ENCODE results near the gene BBX. TPM values are rescaled to one million over a fixed set of nuclear protein-coding genes. Genes with fewer than 3 reads are reported as not detected.

BBX gene
- polyA plus RNA-seq, 3 donors, result 15.7 to 25.1 (median 16.6) TPM

DNA sequence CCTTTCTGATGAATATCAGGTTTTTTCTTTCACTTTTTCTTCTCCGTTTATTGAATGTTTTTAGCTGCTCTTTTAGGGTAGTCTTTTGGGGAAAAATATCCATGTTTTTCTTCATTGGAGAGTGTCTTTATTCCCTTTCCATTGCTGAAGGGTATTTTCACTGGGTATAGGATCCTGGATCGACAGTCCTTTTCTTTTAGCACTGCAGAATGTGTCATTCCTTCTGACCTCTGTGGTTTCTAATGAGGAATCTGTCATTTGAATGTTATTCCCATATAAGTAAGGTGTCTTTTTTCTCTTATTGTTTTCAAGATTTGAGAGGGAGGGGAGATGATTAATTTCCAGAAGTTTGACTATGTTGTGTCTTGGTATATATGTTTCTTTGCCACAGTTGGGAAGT is 96.8 kb downstream of the BBX start:
- H3K4me1 Mint-ChIP-seq, result peaks cover 34% of the 10 kb centered on the region
- intact Hi-C loops (cut with micrococcal nuclease), result no loop called here
- H3K9ac ChIP-seq (ENCODE audit: insufficient read depth, low read length, poor library complexity, severe bottlenecking), result no peak overlapping the region
- H2AFZ ChIP-seq (ENCODE audit: insufficient read depth, low read depth, low read length, poor library complexity, severe bottlenecking), result no peak overlapping the region
- no peak overlapping the region for H3K4me3 ChIP-seq (replicated peaks in 1 of 3; ENCODE audit: low read depth in 2 of 3, low read length in 3 of 3)
- H3K79me2 ChIP-seq (ENCODE audit: insufficient read depth, low read length), result peaks cover 24% of the 10 kb centered on the region
- TF ChIP-seq, protein P1, sequence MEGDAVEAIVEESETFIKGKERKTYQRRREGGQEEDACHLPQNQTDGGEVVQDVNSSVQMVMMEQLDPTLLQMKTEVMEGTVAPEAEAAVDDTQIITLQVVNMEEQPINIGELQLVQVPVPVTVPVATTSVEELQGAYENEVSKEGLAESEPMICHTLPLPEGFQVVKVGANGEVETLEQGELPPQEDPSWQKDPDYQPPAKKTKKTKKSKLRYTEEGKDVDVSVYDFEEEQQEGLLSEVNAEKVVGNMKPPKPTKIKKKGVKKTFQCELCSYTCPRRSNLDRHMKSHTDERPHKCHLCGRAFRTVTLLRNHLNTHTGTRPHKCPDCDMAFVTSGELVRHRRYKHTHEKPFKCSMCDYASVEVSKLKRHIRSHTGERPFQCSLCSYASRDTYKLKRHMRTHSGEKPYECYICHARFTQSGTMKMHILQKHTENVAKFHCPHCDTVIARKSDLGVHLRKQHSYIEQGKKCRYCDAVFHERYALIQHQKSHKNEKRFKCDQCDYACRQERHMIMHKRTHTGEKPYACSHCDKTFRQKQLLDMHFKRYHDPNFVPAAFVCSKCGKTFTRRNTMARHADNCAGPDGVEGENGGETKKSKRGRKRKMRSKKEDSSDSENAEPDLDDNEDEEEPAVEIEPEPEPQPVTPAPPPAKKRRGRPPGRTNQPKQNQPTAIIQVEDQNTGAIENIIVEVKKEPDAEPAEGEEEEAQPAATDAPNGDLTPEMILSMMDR (IDR thresholded peaks at IDR 0.05), result no peak
- H3K9me3 ChIP-seq (replicated peaks in 1 of 2; ENCODE audit: control insufficient read depth in 1 of 2, insufficient read depth in 1 of 2, low read length in 2 of 2), result no peaks in the 10 kb centered on the region
- peaks cover 35% of the 10 kb centered on the region for H4K20me1 ChIP-seq (ENCODE audit: insufficient read depth, low read length)
- H3K27ac Mint-ChIP-seq, result no peak overlapping the region
- no CpG with 5 or more reads among the region's 2 CpGs for WGBS (ENCODE audit: insufficient coverage)
- H3K27me3 ChIP-seq (ENCODE audit: control insufficient read depth in 2 of 2, insufficient read depth in 2 of 2, low read length in 2 of 2), result no peaks in the 10 kb centered on the region
- no peaks in the 10 kb centered on the region for H3K36me3 ChIP-seq (replicated peaks in 1 of 2; ENCODE audit: control insufficient read depth in 1 of 2, insufficient read depth in 2 of 2, low read length in 2 of 2)
- H3K4me2 ChIP-seq (replicated peaks; ENCODE audit: extremely low read depth, low read length, poor library complexity, severe bottlenecking), result no peak overlapping the region
- H3K27ac ChIP-seq (ENCODE audit: low read depth in 1 of 2, low read length in 2 of 2), result no peak overlapping the region
- H3K27me3 Mint-ChIP-seq (ENCODE audit: low read depth in 3 of 3), result no peaks in the 10 kb centered on the region
- peak overlapping the region in 1 of 2 donors; percentile 43 for H3K4me3 Mint-ChIP-seq
- no peaks in the 10 kb centered on the region for H3K4me1 ChIP-seq (ENCODE audit: control insufficient read depth in 1 of 2, insufficient read depth in 2 of 2, low read length in 2 of 2)
- H3K36me3 Mint-ChIP-seq, result no peaks in the 10 kb centered on the region
- DNase-seq, result no peak
- H3K9me3 Mint-ChIP-seq, result peaks cover 0 to 2% (median 0%) of the 10 kb centered on the region in 7 donors

DNA sequence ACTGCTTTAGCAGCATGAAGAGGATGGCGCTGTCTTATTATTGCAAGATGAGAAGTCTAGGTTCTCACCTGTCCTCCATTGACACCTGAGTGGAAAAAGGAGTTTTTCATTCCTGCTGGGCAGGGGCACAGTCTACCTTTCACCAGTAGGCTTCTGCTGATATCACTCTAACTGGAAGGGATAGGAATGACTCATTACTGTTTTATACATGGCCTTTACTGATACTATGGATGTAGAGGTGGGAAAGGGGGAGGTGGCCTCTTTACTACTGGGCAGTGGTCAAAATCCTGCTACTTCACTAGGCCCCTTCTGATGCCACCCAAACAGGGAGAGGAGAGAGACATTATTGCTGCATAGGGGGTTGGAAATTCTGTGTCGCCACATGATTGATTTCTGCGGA is 97.8 kb downstream of the BBX start:
- Histone ChIP-seq H2AFZ (ENCODE audit: insufficient read depth, low read depth, low read length, poor library complexity, severe bottlenecking) (no peak overlapping the region), H3K9ac (ENCODE audit: insufficient read depth, low read length, poor library complexity, severe bottlenecking) (no peak overlapping the region), H3K4me1 (ENCODE audit: control insufficient read depth in 1 of 2, insufficient read depth in 2 of 2, low read length in 2 of 2) (no peaks in the 10 kb centered on the region), H3K79me2 (ENCODE audit: insufficient read depth, low read length) (peaks cover 24% of the 10 kb centered on the region), H3K36me3 (replicated peaks in 1 of 2; ENCODE audit: control insufficient read depth in 1 of 2, insufficient read depth in 2 of 2, low read length in 2 of 2) (no peaks in the 10 kb centered on the region), H3K9me3 (replicated peaks in 1 of 2; ENCODE audit: control insufficient read depth in 1 of 2, insufficient read depth in 1 of 2, low read length in 2 of 2) (no peaks in the 10 kb centered on the region), H3K4me2 (replicated peaks; ENCODE audit: extremely low read depth, low read length, poor library complexity, severe bottlenecking) (no peak overlapping the region), H3K27ac (ENCODE audit: low read depth in 1 of 2, low read length in 2 of 2) (no peak overlapping the region), H3K4me3 (replicated peaks in 1 of 3; ENCODE audit: low read depth in 2 of 3, low read length in 3 of 3) (no peak overlapping the region), H3K27me3 (ENCODE audit: control insufficient read depth in 2 of 2, insufficient read depth in 2 of 2, low read length in 2 of 2) (no peaks in the 10 kb centered on the region), H4K20me1 (ENCODE audit: insufficient read depth, low read length) (peaks cover 27% of the 10 kb centered on the region)
- TF ChIP-seq, protein P1 (IDR thresholded peaks at IDR 0.05), result no peak
- Mint-ChIP-seq H3K27ac (peak overlapping the region in 1 of 7 donors; percentile 21), H3K4me1 (peaks cover 36% of the 10 kb centered on the region), H3K9me3 (peaks cover 0 to 2% (median 0%) of the 10 kb centered on the region in 7 donors), H3K4me3 (no peak overlapping the region), H3K36me3 (no peaks in the 10 kb centered on the region), H3K27me3 (ENCODE audit: low read depth in 3 of 3) (no peaks in the 10 kb centered on the region)
- no CpG with 5 or more reads among the region's 3 CpGs for WGBS (ENCODE audit: insufficient coverage)
- intact Hi-C loops (cut with micrococcal nuclease), result no loop called here
- no peak for DNase-seq

All from CD14-positive monocyte (primary cell).